Measurements from ENCODE around the gene HMGB4.

DNA sequence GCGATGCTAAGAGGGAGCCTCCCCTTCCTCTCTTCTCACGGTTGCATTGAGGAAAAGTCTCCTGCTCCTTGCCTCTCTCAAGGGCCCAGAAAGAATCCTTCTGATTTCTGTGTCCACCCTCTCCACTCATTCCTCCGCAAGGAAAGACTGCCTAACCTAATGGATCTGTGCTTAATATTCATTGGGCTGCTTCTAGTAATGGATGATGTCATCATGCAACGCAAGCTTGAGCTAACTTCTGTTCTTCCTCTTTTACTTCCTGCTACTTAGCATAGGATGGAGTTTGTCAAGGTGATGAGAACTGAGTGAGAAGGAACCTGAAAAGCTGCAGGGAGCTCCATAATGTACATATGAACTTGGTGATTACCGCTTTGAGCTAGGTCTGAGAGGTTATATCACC lies 35.2 kb upstream of the HMGB4 start:
- TF ChIP-seq, protein P1, sequence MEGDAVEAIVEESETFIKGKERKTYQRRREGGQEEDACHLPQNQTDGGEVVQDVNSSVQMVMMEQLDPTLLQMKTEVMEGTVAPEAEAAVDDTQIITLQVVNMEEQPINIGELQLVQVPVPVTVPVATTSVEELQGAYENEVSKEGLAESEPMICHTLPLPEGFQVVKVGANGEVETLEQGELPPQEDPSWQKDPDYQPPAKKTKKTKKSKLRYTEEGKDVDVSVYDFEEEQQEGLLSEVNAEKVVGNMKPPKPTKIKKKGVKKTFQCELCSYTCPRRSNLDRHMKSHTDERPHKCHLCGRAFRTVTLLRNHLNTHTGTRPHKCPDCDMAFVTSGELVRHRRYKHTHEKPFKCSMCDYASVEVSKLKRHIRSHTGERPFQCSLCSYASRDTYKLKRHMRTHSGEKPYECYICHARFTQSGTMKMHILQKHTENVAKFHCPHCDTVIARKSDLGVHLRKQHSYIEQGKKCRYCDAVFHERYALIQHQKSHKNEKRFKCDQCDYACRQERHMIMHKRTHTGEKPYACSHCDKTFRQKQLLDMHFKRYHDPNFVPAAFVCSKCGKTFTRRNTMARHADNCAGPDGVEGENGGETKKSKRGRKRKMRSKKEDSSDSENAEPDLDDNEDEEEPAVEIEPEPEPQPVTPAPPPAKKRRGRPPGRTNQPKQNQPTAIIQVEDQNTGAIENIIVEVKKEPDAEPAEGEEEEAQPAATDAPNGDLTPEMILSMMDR (IDR thresholded peaks at IDR 0.05; ENCODE audit: low read depth, low read length) = no peak
- TF ChIP-seq EZH2phosphoT487 (IDR thresholded peaks at IDR 0.05; ENCODE audit: low read depth) = no peak

Data from OCI-LY3 (cell line).